ENCODE measurements around the gene SMCO2.
"Not testable (repeated sequence)": the region's sequence is repeated elsewhere in the genome, so short reads cannot be mapped to it uniquely, and the experiment has no call there.

Gene SMCO2

GRCh38 chr12:27524839-27525753, 78.6 kb downstream of the SMCO2 start:
- DNase-seq (ENCODE audit: low read depth in 2 of 2) = no peak

- no peak for DNase-seq (ENCODE audit: low read depth in 2 of 2)
These were observed 81.0 kb downstream of the SMCO2 start for GRCh38 chr12:27527512-27527911.

- no peak for DNase-seq (ENCODE audit: low read depth in 2 of 2)
These were observed 82.3 kb downstream of the SMCO2 start for GRCh38 chr12:27528788-27529187.

GRCh38 chr12:27530157-27530922, 83.8 kb downstream of the SMCO2 start:
- DNase-seq (ENCODE audit: low read depth in 2 of 2) = no peak

GRCh38 chr12:27531896-27532295, 85.4 kb downstream of the SMCO2 start:
- DNase-seq (ENCODE audit: low read depth in 2 of 2) = no peak

- DNase-seq (ENCODE audit: low read depth in 2 of 2) = no peak
These were observed 87.7 kb downstream of the SMCO2 start for GRCh38 chr12:27534060-27534764.

GRCh38 chr12:27534765-27535161, 88.2 kb downstream of the SMCO2 start:
- DNase-seq (ENCODE audit: low read depth in 2 of 2) = no peak

- no peak for DNase-seq (ENCODE audit: low read depth in 2 of 2)
These were observed 88.8 kb downstream of the SMCO2 start for GRCh38 chr12:27535318-27535717.

- no peak for DNase-seq (ENCODE audit: low read depth in 2 of 2)
These were observed 91.5 kb downstream of the SMCO2 start for GRCh38 chr12:27537855-27538675.

GRCh38 chr12:27539191-27539631, 92.7 kb downstream of the SMCO2 start:
- no peak for DNase-seq (ENCODE audit: low read depth in 2 of 2)

- no peak for DNase-seq (ENCODE audit: low read depth in 2 of 2)
These were observed 94.6 kb downstream of the SMCO2 start for GRCh38 chr12:27541031-27541719.

- DNase-seq (ENCODE audit: low read depth in 2 of 2) = no peak
These were observed 96.1 kb downstream of the SMCO2 start for GRCh38 chr12:27542628-27543027.

- DNase-seq (ENCODE audit: low read depth in 2 of 2) = not testable (repeated sequence)
These were observed 98.3 kb downstream of the SMCO2 start for GRCh38 chr12:27544858-27545257.

GRCh38 chr12:27545665-27546064, 99.1 kb downstream of the SMCO2 start:
- DNase-seq (ENCODE audit: low read depth in 2 of 2) = no peak

- no peak for DNase-seq (ENCODE audit: low read depth in 2 of 2)
These were observed 101.1 kb downstream of the SMCO2 start for GRCh38 chr12:27547592-27547991.

GRCh38 chr12:27548301-27549199, 102.0 kb downstream of the SMCO2 start:
- no peak for DNase-seq (ENCODE audit: low read depth in 2 of 2)

GRCh38 chr12:27549236-27549800, 102.8 kb downstream of the SMCO2 start:
- DNase-seq (ENCODE audit: low read depth in 2 of 2) = no peak

GRCh38 chr12:27549801-27550652, 103.5 kb downstream of the SMCO2 start:
- no peak for DNase-seq (ENCODE audit: low read depth in 2 of 2)

Data from stimulated activated CD8-positive, alpha-beta memory T cell treated with anti-CD3 and anti-CD28 coated beads, Interleukin-15, amount 100 ng/mL, for 4 hours (primary cell).